Smooth muscle cell (in vitro differentiated cells): ENCODE measurements around the gene FAM89A. TPM values are rescaled to one million over a fixed set of nuclear protein-coding genes. Genes with fewer than 3 reads are reported as not detected.

Source experiments
- DNase-seq: peaks from one replicate; lab custom pipeline; 2025; ENCODE audit not compliant: unreplicated experiment; lab: John Stamatoyannopoulos, UW
- H2AFZ ChIP-seq: fragments of 200-600 bp; sonication (generic); 2 replicates; pipeline ENCODE4 v1.6.0; 2016; ENCODE audit warnings: antibody characterized with exemption, low read depth, mild to moderate bottlenecking
- H3F3A ChIP-seq: fragments of 200-600 bp; sonication (generic); 2 replicates; pipeline ENCODE4 v1.6.0; 2017; ENCODE audit warnings: antibody characterized with exemption, low read depth
- H3K27ac ChIP-seq: fragments of 200-600 bp; sonication (generic); 2 replicates; pipeline ENCODE4 v1.5.1; 2016; ENCODE audit warnings: low read depth, mild to moderate bottlenecking
- H3K27me3 ChIP-seq: fragments of 200-600 bp; sonication (generic); 2 replicates; pipeline ENCODE4 v1.6.1; 2016; ENCODE audit warnings: low read depth, mild to moderate bottlenecking
- H3K36me3 ChIP-seq: fragments of 200-600 bp; sonication (generic); 2 replicates; pipeline ENCODE4 v1.5.1; 2016; ENCODE audit warnings: low read depth
- H3K4me1 ChIP-seq: fragments of 200-600 bp; sonication (generic); 2 replicates; pipeline ENCODE4 v1.5.1; 2016; ENCODE audit warnings: low read depth
- H3K4me2 ChIP-seq: fragments of 200-600 bp; sonication (generic); 2 replicates; pipeline ENCODE4 v1.6.0; 2016; ENCODE audit warnings: mild to moderate bottlenecking
- H3K4me3 ChIP-seq: fragments of 200-600 bp; sonication (generic); 2 replicates; pipeline ENCODE4 v1.5.1; 2016; ENCODE audit warnings: mild to moderate bottlenecking
- H3K79me2 ChIP-seq: fragments of 200-600 bp; sonication (generic); 2 replicates; pipeline ENCODE4 v1.6.0; 2016; ENCODE audit warnings: low read depth, mild to moderate bottlenecking
- H3K9ac ChIP-seq: fragments of 200-600 bp; sonication (generic); 2 replicates; pipeline ENCODE4 v1.6.0; 2016; ENCODE audit warnings: low read depth
- H3K9me3 ChIP-seq: fragments of 200-600 bp; sonication (generic); replicated peaks from 2 replicates; pipeline ENCODE4 v1.5.1; 2016; ENCODE audit warnings: low read depth
- H4K20me1 ChIP-seq: fragments of 200-600 bp; sonication (generic); 2 replicates; pipeline ENCODE4 v1.6.0; 2016; ENCODE audit warnings: low read depth
- WGBS: methylation state at CpG from one replicate; pipeline ENCODE4 v1.1.7; 2016; ENCODE audit warnings: low lambda C conversion rate; 5-methylcytosine and 5-hydroxymethylcytosine counted together
- polyA plus RNA-seq: library from polyadenylated mRNA; unstranded; fragments of >200 nt; fragmentation: Nextera tagmentation; extraction: Ambion mirVana; gene quantifications from 2 replicates; pipeline ENCODE4 v1.2.1, GENCODE V29; 2016
- total RNA-seq: library from RNA; depleted of rRNA; stranded (reverse); fragments of >200 nt; gene quantifications from 2 replicates; pipeline ENCODE4 v1.2.3, GENCODE V29; 2014
- TF ChIP-seq, protein P1 (sequence below): fragments of 200-600 bp; sonication (generic); IDR thresholded peaks from 2 replicates; pipeline ENCODE4 v1.5.1; 2017; ENCODE audit warnings: borderline replicate concordance, mild to moderate bottlenecking, antibody characterized with exemption; ENCODE audit not compliant: insufficient read depth, poor library complexity, severe bottlenecking

The FAM89A gene
- total and polyA plus RNA-seq, 2 experiments from 2014 or later = 34.9 to 45.3 TPM

DNA sequence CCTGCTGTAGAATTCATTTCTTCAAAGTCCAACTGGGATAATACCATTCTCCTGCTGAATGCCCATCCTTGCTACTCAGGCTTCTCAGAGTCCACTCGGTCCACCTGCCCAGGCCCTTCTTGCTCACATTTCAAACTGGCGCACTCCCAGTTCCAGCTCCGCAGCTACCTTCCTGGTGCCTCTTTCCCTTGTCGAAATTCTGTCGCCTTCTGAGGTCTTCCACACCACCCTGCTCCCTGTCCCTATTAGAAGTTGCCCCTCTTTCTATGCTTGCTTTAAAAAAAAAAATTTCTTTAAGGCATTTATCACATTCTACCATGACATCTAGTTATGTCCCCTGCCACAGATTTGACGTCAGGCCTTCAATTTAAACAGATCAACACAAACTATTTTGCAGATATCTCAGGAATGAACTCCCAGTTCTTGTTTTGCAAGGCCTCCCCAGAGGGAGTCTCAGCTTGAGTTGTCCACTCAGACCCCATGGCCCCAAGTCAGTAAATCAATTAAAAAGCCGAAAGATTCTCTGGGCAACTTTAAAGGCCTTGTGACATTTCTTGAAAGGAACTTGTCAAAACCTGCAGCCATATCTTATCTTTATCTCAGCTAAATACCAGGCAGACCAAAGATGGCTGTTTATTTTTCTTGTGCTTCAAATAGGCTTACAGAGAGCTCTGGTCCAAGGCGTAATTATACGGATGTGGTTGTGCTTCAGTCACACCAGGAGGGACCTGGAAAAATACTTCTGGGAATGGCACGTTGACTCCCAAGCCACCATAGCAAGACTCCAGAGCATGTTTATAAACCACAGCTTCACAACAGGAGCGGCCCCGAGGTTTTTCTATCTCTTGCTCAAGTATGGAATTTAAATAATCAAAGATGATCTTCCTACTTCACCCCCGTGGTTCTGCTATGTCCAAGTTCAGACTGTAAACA, 2.2 kb downstream of the FAM89A start:
- Histone ChIP-seq H3K27ac (peak overlapping the region; percentile 63), H2AFZ (no peak overlapping the region), H3K4me3 (peak overlapping the region; percentile 97), H3K9ac (no peak overlapping the region), H3K9me3 (no peaks in the 10 kb centered on the region), H3K4me2 (peak overlapping the region; percentile 96), H3F3A (no peaks in the 10 kb centered on the region), H4K20me1 (peaks cover 46% of the 10 kb centered on the region), H3K36me3 (no peaks in the 10 kb centered on the region), H3K4me1 (peaks cover 8% of the 10 kb centered on the region), H3K79me2 (peaks cover 34% of the 10 kb centered on the region), H3K27me3 (no peaks in the 10 kb centered on the region)
- no peak for DNase-seq
- whole genome bisulfite sequencing = 33% methylated on average over 13 of the region's 13 CpGs
- TF ChIP-seq, protein P1, sequence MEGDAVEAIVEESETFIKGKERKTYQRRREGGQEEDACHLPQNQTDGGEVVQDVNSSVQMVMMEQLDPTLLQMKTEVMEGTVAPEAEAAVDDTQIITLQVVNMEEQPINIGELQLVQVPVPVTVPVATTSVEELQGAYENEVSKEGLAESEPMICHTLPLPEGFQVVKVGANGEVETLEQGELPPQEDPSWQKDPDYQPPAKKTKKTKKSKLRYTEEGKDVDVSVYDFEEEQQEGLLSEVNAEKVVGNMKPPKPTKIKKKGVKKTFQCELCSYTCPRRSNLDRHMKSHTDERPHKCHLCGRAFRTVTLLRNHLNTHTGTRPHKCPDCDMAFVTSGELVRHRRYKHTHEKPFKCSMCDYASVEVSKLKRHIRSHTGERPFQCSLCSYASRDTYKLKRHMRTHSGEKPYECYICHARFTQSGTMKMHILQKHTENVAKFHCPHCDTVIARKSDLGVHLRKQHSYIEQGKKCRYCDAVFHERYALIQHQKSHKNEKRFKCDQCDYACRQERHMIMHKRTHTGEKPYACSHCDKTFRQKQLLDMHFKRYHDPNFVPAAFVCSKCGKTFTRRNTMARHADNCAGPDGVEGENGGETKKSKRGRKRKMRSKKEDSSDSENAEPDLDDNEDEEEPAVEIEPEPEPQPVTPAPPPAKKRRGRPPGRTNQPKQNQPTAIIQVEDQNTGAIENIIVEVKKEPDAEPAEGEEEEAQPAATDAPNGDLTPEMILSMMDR = no peak

DNA sequence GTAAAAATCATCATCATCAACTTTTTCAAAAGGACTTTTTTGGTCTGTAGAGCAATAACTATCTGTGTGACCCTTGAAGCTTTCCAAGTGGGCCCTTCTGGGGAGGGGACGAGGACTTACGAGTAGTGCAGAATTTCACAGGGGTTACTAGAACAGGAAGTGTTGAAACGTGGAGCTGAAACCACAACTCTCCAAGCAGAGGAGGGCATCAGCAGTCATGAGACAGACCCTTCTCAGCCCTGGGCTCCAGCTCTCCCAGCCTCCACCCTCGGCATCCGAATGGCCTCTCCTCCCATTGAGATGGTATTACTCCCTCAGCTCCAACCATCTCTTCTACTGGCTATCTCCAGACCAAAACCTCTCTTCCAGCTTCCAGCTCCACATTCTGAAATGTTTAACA, 3.6 kb downstream of the FAM89A start:
- H3K79me2 ChIP-seq = peaks cover 46% of the 10 kb centered on the region
- WGBS = 36% methylated on average over 5 of the region's 5 CpGs
- H4K20me1 ChIP-seq = peaks cover 60% of the 10 kb centered on the region
- H3K9me3 ChIP-seq = no peaks in the 10 kb centered on the region
- no peak for DNase-seq
- no peaks in the 10 kb centered on the region for H3F3A ChIP-seq
- no peaks in the 10 kb centered on the region for H3K36me3 ChIP-seq
- no peak overlapping the region for H3K4me3 ChIP-seq
- TF ChIP-seq, protein P1 = no peak
- no peak overlapping the region for H3K27ac ChIP-seq
- H2AFZ ChIP-seq = no peak overlapping the region
- H3K4me2 ChIP-seq = peak overlapping the region; percentile 77
- H3K27me3 ChIP-seq = no peaks in the 10 kb centered on the region
- H3K4me1 ChIP-seq = peaks cover 8% of the 10 kb centered on the region
- no peak overlapping the region for H3K9ac ChIP-seq

DNA sequence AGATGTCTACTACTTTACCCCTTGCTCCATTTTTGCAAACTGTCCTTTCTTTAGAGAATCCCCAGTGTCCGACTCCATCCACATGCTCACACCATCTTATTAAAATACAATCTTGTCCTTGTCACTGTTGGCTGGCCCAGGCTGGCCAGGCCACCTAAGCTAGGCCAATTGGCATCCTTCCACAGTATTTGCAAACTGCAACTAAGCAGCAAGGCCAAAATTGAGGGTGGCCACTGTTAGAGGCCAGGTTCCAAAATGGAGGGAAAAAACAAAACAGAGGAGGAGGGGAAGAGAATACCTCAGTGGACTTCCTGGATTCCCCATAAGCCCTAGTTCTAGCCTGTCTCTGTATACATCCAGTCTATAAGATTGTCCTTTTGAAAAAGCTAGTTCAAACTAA, 4.3 kb downstream of the FAM89A start:
- H3K4me3 ChIP-seq = no peak overlapping the region
- WGBS = 100% methylated on average over 1 of the region's 1 CpG
- H3K27me3 ChIP-seq = no peaks in the 10 kb centered on the region
- peaks cover 66% of the 10 kb centered on the region for H4K20me1 ChIP-seq
- H3K36me3 ChIP-seq = no peaks in the 10 kb centered on the region
- no peaks in the 10 kb centered on the region for H3K9me3 ChIP-seq
- no peaks in the 10 kb centered on the region for H3F3A ChIP-seq
- peaks cover 52% of the 10 kb centered on the region for H3K79me2 ChIP-seq
- no peak overlapping the region for H3K4me2 ChIP-seq
- H3K27ac ChIP-seq = no peak overlapping the region
- TF ChIP-seq, protein P1 = no peak
- no peak overlapping the region for H2AFZ ChIP-seq
- H3K9ac ChIP-seq = no peak overlapping the region
- no peak for DNase-seq
- H3K4me1 ChIP-seq = peaks cover 8% of the 10 kb centered on the region
